HG02852 (cell line): ENCODE measurements around the gene NANOS3.
"Not testable (repeated sequence)": the region's sequence is repeated elsewhere in the genome, so short reads cannot be mapped to it uniquely, and the experiment has no call there.

Source experiments
- ATAC-seq: cut with Tn5 transposase; IDR thresholded peaks from one replicate; pipeline ENCODE4 v1.9.1; 2021; ENCODE audit warnings: mild to moderate bottlenecking, moderate library complexity; ENCODE audit not compliant: unreplicated experiment

Gene NANOS3

GRCh38 chr19:13843104-13843921 is 33.6 kb upstream of the NANOS3 start:
- no peak for ATAC-seq

GRCh38 chr19:13844130-13844631 is 32.8 kb upstream of the NANOS3 start:
- no peak for ATAC-seq

- ATAC-seq = peak; percentile 46
Measured at GRCh38 chr19:13846557-13847406, 30.2 kb upstream of the NANOS3 start.

- peak; percentile 28 for ATAC-seq
Measured at GRCh38 chr19:13847407-13848339, 29.3 kb upstream of the NANOS3 start.

DNA sequence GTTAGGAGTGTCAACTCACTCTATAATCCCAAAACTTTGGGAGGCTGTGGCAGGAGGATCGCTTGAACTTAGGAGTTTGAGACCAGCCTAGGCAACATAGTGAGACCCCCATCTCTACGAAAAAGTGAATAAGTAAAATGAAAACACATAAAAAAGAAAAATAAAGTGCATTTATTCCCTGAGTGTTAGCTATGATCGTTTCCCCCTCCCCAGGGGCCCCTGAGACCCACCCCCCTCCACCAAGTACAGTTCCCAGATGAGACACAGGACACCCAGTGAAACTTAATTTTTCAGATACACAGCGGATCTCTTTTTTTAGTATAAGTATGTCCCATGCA is 28.6 kb upstream of the NANOS3 start:
- ATAC-seq = no peak

GRCh38 chr19:13848798-13849676 is 27.9 kb upstream of the NANOS3 start:
- ATAC-seq = no peak

DNA sequence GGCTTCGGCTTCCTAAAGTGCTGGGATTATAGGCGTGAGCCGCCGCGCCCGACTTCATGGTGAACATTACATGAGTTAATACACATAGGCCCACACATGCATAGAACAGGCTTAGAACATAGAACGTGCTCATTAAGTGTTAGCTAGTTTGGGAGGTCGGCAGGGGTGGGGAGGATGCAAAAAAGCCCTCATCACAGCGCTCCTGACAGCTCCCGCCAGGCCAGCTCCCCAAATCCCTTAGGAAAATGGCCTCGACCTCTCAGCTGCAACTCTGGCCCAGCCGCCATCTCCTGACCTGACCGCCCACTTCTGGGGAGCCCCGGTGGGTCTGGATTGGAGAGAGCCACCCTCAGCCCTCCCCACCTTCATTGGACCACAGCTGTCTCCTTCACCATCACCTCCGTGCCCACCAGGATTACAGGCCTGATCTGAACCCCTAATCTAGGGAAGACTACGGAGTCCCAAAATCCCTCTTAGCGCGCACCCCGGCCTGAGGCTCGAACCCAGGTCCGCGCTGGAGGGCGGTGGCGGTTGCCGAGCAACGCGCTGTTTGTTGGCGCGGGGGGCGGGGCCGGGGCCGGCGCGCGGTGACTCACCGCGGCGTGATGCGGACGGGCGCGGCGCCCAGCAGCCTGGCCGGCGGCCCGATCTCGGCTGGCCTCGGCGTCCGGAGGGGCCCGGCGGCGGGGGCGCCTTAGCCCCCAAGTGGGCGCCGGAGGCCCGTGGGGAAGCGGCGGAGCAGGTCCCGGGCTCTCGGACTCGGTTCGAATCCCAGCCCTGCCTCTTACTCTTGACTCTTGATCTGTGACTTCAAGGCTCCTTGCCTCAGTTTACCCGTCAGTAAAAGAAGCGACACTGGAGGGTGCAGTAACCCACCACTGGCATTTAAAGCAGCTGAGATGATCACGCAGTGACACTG is 26.7 kb upstream of the NANOS3 start:
- no peak for ATAC-seq

GRCh38 chr19:13850910-13851733 is 25.8 kb upstream of the NANOS3 start:
- ATAC-seq = no peak

- ATAC-seq = not testable (repeated sequence)
Measured at GRCh38 chr19:13851734-13852114, 25.2 kb upstream of the NANOS3 start.

DNA sequence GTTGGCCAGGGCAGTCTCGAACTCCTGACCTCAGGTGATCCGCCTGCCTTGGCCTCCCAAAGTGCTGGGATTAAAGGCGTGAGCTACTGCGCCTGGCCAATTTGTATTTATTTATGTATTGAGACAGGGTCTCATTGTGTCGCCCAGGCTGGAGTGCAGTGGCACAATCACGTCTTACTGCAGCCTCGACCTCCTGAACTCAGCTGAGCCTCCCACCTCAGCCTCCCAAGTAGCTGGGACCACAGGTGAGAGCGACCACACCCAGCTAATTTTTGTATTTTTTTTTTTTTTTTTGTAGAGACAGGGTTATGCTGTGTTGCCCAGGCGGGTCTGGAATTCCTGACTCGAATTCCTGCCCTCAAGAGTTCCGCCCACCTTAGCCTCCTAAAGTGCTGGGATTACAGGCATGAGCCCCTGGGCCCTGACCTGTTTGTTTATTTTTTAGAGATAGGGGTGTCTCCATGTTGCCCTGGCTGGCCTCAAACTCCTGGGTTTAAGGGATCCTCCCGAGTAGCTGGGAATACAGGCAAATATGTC is 24.7 kb upstream of the NANOS3 start:
- not testable (repeated sequence) for ATAC-seq

GRCh38 chr19:13856497-13856896 is 20.4 kb upstream of the NANOS3 start:
- ATAC-seq = no peak

DNA sequence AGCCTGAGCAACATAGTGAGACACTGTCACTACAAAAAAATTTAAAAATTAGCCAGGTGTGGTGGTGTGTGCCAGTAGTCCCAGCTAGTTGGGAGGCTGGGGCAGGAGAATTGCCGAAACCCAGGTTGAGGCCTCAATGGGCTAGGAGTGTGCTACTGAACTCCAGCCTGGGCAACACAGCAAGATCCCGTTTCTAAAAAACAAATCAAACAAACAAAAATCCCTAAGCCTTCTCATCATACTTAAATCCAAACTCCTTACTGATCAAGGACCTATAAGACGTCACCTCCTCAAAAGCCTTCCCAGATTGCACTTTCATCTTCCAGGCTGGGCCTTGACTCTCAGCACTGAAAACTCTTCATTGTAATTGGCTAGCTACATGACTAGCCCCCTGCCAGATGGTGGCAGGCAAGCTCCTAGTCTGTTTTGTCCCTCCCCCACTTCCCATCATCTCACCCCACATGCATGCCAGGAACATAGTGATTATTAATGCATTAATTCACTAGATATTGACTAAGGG is 17.5 kb upstream of the NANOS3 start:
- no peak for ATAC-seq

DNA sequence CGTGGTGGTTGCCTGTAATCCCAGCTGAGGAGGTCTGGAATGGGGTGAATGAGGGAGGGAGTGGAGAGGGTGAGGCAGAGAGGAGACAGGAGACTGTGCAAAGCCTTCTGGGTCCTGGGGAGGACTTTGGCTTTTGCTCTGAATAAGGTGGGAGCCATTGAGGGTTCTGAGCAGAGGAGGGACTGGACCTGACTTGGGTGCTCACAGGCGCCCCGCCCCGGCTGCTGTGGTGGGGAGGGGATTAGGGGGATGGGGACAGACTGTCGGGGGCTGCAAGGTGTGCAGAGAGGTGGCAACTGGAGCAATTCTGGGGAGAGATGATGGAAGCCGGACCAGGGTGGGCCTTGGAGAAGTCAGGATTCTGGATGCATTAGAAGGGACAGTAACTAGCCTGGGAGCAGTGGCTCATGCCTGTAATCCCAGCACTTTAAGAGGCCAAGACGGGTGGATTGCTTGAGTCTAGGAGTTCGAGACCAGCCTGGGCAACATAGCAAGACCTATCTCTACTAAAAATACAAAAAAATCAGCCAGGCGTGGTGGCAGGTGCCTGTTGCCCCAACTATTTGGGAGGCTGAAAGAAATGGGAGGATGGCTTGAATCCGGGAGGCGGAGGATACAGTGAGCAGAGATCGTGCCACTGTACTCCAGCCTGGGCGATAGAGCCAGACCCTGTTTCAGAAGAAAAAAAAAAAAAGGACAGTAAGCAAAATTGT is 16.1 kb upstream of the NANOS3 start:
- no peak for ATAC-seq

DNA sequence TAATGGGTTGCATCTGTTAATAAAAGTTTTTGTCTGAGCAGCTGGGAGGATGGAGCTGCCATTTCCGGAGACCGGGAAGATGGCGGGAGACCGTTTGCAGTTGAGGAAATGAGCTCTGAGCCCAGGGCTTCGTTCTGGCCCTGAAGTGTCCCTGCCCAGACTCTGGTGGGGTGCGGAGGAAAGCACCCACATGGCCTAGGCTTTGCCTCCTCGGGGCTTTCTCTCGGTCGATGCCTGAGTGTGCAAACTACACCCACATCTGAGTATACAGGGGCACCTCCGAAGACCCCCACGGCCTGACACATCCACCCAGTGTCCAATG is 15.6 kb upstream of the NANOS3 start:
- ATAC-seq = peak; percentile 27

GRCh38 chr19:13861714-13862531 is 15.0 kb upstream of the NANOS3 start:
- ATAC-seq = peak; percentile 70

GRCh38 chr19:13864046-13864666 is 12.8 kb upstream of the NANOS3 start:
- ATAC-seq = no peak
